GM11168 (cell line): ENCODE measurements around the gene KIF18B.

Experiments
- in situ Hi-C: fragments of 300-500 bp; cut with MboI; formaldehyde crosslinking; loops from one replicate; pipeline ENCODE4 v1.12.0; 2022; ENCODE audit warnings: low sequenced_read_pairs; ENCODE audit not compliant: unreplicated experiment

KIF18B gene

GRCh38 chr17:44941712-44942331, 5.8 kb downstream of the KIF18B start:
- in situ Hi-C loops: no loop called here

- in situ Hi-C loops: no loop called here
Measured at GRCh38 chr17:44940768-44941167, 6.8 kb downstream of the KIF18B start.

GRCh38 chr17:44940317-44940716, 7.3 kb downstream of the KIF18B start:
- in situ Hi-C loops: no loop called here

- in situ Hi-C loops: no loop called here
Measured at GRCh38 chr17:44935116-44935515, 12.5 kb downstream of the KIF18B start.

- in situ Hi-C loops: no loop called here
Measured at GRCh38 chr17:44934745-44935105, 12.8 kb downstream of the KIF18B start.

- in situ Hi-C loops: no loop called here
Measured at GRCh38 chr17:44933824-44934744, 13.5 kb downstream of the KIF18B start.

- in situ Hi-C loops: no loop called here
Measured at GRCh38 chr17:44932787-44933097, 14.8 kb downstream of the KIF18B start.

GRCh38 chr17:44932096-44932786, 15.3 kb downstream of the KIF18B start:
- in situ Hi-C loops: no loop called here

- in situ Hi-C loops: no loop called here
Measured at GRCh38 chr17:44931376-44931775, 16.2 kb downstream of the KIF18B start.

- in situ Hi-C loops: no loop called here
Measured at GRCh38 chr17:44930667-44931066, 16.9 kb downstream of the KIF18B start.

GRCh38 chr17:44928950-44929720, 18.4 kb downstream of the KIF18B start:
- in situ Hi-C loops: loop anchor here (5.0 kb wide), 1 partner anchor 83 kb away; no protein-coding TSS in a partner anchor

- in situ Hi-C loops: loop anchor here (5.0 kb wide), 1 partner anchor 84 kb away; no protein-coding TSS in a partner anchor
Measured at GRCh38 chr17:44928136-44928535, 19.4 kb downstream of the KIF18B start.

GRCh38 chr17:44927696-44928095, 19.9 kb downstream of the KIF18B start:
- in situ Hi-C loops: loop anchor here (5.0 kb wide), 1 partner anchor 85 kb away; no protein-coding TSS in a partner anchor

GRCh38 chr17:44926821-44927525, 20.6 kb downstream of the KIF18B start:
- in situ Hi-C loops: loop anchor here (5.0 kb wide), 1 partner anchor 85 kb away; no protein-coding TSS in a partner anchor

- in situ Hi-C loops: loop anchor here (5.0 kb wide), 1 partner anchor 86 kb away; no protein-coding TSS in a partner anchor
Measured at GRCh38 chr17:44925731-44926697, 21.6 kb downstream of the KIF18B start.

- in situ Hi-C loops: no loop called here
Measured at GRCh38 chr17:44924107-44924544, 23.4 kb downstream of the KIF18B start.

- in situ Hi-C loops: no loop called here
Measured at GRCh38 chr17:44922746-44923470, 24.7 kb downstream of the KIF18B start.

GRCh38 chr17:44922136-44922535, 25.4 kb downstream of the KIF18B start:
- in situ Hi-C loops: no loop called here
